GM19455 (cell line): ENCODE results near the gene CASP3.
"Not testable (repeated sequence)": the region's sequence is repeated elsewhere in the genome, so short reads cannot be mapped to it uniquely, and the experiment has no call there.

Experiments
- ATAC-seq: cut with Tn5 transposase; IDR thresholded peaks from one replicate; pipeline ENCODE4 v1.9.1; 2021; ENCODE audit not compliant: unreplicated experiment

The CASP3 gene

DNA sequence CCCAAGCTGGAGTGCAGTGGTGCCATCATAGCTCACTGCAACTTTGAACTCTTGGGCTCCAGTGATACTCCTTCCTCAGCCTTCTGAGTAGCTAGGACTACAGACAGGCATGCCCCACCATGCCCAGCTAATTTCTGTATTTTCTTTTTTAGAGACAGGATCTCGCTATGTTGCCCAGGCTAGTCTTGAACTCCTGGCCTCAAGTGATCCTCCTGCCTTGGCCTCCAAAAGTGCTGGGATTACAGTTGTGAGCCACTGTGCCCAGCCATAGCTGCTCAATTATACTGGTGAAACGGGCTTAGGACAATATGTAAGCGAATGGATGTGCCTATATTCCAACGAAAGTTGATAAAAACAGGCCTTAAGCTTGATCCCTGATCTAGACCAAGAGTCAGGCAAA, 13.1 kb downstream of the CASP3 start:
- no peak for ATAC-seq

DNA sequence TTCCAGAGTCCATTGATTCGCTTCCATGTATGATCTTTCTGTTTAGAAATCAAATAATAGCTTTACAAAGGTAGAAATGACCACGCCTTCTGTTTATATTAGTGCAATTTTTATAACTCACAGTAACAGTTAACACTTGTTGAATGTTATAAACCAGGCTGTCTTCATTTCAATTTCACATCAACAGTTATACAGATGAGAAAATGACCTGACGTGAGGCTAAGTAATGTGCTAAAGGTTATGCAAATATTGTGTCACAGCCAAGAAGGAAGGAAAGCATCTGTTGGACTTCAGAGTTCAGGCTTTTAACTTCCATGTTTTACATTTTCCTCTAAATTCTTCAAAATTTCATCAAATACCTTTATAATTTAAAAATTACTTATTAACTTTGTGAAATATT, 13.9 kb downstream of the CASP3 start:
- ATAC-seq: no peak

DNA sequence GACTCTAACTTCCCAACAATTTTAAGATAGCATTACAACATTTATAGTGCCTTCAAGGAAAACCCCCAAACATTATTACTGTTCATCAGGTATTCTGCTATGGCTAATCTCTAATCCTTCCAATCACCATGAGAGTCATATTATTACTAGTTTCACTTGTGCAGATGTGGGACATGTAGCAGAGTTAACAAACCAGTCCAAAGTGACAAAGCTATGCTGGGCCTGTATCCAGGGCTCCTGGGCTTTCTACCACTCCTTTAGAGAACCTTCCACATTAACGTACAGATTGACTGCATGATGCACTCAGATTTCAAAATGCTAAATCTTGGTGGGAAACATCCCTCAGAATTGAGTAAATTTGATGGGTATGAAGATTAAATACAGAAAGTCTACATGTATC, 16.4 kb downstream of the CASP3 start:
- no peak for ATAC-seq

DNA sequence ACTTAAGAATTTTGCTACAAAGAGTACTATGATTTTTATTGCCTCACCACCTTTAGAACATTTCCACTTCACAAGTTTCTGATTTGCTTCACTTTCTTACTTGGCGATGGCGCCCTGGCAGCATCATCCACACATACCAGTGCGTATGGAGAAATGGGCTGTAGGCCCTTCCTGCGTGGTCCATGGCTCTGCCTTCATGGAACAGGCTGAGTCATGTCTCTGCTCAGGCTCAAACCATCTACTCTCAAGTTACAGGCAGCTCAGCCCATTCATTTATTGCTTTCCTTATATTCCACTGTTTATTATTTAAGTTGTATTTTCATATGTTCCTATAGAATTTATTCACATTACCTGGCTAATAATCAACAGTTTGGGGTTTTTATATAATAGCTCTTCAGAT, 21.1 kb downstream of the CASP3 start:
- no peak for ATAC-seq

DNA sequence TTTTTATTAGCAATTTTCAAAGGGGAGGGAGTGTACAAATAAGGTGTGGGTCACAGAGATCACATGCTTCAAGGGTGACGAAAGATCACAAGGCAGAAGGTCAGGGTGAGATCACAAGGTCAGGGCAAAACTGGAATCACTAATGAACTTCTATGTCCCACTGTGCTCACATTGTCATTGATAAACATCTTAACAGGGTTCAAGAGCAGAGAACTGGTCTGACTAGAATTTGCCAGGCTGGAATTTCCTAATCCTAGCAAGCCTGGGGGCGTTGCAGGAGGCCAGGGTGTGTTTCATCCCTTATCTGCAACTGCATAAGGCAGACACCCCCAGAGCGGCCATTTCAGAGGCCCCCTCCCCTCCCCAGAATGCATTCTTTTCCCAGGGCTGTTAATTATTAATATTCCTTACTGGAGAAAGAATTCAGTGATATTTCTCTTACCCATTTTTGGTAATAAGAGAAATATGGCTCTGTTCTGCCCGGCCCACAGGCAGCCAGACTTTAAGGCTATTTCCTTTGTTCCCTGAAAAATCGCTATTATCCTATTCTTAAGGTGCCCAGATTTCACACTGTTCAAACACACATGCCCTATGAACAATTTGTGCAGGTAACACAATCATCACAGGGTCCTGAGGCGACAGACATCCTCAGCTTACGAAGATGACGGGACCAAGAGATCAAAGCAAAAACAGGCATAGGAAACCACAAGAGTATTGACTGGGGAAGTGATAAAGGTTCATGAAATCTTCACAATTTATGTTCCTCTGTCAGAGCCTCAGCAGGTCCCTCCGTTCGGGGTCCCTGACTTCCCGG, 23.3 kb downstream of the CASP3 start:
- ATAC-seq: not testable (repeated sequence)

DNA sequence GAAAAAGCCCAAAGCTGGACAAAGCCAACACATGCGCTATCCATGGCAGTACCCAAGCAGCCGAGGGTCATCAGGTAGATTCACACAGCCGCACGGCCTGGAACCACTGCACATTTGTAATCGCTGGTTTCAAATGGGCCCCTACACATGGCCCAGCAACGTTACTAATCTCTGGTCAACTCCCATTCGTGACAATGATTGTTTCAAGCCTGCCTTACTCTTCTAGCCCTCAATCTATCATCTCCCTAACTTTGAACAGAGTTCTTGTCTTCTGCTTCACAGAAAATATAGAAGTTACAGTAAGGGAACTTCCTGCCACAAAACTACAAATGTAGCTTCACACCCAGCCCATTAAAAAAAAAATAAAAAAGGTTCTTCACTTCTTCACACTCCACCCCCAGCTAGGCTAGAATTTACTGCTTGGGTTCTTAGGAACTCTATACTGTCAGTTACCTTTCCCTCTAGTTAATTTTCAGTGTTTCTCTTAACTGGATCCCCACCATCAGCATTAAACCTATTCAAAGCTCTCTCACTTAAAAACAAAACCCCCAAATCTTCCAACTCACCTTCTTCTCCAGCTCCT, 24.2 kb downstream of the CASP3 start:
- no peak for ATAC-seq

DNA sequence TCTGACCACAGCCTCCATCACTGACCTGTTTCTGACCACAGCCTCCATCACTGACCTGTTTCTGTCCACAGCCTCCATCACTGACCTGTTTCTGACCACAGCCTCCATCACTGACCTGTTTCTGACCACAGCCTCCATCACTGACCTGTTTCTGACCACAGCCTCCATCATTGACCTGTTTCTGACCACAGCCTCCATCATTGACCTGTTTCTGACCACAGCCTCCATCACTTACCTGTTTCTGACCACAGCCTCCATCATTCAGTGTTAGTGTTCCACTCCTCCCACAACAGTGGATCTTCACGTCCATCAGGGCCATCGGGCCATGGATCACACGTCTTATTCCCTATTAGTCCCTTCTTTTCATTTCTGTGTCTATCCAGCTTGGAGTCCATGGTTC, 24.7 kb downstream of the CASP3 start:
- not testable (repeated sequence) for ATAC-seq

DNA sequence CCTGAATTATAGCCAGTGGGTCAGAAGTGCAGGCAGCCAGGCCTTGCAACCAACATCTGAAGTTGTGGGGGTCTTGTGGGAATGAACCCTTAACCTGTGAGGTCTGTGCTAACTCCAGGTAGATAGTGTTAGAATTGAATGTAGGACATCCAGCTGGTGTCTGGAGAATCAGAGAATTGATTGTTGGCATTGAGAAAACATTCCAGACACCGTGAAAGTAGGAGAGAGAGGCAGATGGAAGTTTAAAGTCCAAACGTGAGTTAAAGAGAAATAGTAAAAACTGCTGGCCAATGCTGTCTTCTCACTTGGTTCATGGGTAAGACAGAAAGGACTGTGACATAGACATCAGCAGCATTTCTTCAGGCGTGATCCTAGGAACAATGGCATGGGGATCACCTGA, 27.7 kb downstream of the CASP3 start:
- ATAC-seq: no peak

DNA sequence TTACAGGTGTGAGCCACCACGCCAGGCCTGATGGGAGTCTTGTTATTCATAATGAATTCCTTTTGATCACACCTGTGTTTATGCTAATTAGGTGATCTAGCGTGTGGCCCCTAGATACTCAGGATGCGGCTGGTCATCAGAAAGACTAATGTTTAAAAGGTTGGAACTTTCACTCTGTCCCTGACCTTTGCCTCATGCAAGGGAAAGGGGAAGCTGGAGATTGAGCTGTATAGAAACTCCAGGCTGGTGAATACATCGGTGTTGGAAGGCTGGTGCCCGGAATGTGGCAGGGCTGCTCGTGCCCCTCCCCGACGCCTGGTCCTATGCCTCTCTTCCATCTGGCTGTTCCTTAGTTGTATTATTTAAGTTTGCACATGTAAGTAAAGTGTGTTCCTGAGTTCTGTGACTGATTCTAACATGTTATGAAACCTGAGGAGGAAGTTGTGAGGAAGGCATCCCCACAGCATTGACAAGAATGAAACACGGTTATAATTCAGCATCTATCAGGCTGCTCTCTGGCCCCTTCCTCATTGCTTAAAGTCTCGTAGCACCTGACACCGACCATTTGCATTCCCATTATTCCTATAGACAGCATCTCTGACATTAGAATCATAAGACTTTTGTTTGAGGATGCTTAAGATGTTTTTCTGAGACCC, 28.9 kb downstream of the CASP3 start:
- no peak for ATAC-seq

DNA sequence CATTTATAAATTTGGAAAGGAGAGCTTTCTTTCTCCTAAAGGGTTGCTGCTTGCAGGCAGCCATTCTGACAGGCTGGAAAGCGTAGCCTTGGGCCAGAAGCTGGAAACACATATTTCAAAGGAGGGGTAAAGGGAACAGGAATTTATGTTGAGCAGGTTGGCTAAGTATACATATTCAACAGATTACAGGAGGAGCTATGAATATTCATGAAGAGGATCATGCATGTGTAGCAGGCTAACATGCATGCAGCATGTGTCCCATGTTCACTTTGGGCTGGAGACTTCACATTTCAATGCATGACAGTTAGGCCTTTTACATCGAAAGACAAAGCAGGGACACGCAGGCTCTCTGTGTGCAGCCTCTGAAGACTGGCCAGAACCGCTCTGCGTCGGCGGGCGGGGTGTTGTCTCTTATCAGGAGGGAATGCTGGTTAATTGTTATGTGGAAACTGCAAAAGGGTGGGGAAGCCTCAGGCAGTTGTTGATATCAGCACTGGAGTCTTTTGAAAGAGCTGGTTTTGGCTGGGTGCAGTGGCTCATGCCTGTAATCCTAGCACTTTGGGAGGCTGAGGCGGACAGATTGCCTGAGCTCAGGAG, 31.5 kb downstream of the CASP3 start:
- no peak for ATAC-seq

DNA sequence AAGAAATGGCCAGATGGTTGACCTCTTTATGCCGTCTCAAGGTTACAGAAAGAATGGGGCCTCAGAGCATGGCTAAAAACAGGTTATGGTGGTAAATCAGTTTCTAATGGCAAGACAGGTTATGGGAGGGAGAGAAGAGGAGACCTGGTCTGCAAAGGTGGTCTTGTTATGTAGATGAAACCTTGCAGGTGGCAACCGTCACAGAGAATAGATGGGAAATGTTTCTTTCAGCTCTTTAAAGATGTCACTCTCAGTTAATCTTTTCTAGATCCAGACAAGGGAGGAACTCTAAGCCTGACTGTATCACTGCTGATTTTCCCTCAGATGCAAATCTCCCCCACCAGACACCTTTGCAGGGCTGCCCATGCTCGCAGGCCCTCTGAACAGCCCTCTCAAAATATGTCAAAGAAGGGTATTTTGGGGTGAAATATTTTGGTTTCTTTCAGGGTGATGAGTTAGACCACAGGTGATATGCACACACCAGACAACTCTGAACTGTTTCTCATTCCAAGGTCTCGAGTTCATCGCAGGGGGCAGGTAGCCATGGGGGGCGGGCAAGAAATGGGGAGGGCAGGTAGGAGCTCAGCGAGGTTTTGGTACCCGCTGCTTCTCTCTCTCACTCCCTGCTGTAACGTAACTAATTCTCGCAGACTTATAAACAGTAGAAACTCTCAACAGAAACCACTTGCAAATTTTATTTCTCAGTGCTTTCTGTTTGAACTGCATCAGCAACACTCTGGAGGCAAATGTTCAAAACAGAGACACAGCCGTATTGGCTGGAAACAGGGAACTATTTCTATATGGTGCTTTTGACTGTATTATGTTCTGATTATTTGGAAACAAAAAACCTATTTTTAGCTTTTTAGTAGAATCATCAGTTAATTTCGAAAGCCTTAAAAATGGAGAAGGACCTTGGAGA, 32.4 kb downstream of the CASP3 start:
- ATAC-seq: peak; percentile 84

DNA sequence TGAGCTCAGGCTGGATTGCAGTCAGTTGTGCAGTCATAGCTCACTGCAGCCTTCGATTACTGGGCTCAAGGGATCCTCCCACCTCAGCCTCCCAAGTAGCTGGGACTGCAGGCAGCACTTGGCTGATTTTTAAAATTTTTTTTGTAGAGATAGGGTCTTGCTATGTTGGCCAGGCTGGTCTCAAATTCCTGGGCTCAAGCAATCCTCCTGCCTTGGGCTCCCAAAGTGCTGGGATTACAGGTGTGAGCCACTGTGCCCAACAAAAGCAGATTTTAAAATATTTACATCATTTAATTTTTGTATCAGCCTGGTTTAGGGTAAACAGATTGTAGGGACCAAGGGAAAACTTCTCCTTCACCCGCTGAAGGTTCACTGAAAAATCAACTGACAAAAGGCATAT, 33.1 kb downstream of the CASP3 start:
- not testable (repeated sequence) for ATAC-seq

DNA sequence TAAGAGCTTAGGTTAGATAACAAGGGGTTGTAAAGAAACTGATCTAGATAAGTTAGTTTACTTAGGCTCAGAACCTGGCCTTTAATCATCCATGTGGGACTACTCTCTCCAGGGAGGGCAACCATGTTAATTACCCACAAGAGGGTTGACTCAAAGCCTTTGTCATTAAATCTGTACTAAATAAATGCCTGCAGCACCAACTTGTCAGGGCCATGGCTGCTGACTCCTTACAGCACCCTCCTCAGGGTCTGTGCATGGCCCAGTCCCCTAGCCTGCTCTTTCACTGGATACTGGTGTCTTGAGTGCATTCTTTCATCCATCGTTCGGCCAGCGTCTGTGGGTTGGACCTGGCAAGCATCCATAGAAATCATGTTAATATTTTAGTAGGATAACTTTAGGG, 34.7 kb downstream of the CASP3 start:
- no peak for ATAC-seq

DNA sequence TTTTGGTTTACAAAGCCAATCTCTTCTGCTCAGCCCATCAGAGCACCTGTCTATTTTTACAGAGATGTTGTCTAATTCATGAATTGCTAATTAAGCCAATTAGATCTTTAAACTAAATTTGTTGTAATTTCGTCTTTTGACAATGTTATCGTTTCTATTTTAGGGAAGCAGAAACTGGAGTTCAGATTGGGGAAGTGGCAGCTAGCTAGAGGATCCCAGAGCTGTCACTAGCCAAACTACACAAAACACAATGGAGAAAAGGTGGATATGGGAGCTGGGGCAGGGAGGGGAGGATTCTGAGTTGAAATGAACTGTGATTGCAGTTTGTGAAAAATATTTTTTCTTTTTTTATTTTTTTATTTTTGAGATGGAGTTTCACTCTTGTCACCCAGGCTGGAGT, 35.8 kb downstream of the CASP3 start:
- no peak for ATAC-seq

DNA sequence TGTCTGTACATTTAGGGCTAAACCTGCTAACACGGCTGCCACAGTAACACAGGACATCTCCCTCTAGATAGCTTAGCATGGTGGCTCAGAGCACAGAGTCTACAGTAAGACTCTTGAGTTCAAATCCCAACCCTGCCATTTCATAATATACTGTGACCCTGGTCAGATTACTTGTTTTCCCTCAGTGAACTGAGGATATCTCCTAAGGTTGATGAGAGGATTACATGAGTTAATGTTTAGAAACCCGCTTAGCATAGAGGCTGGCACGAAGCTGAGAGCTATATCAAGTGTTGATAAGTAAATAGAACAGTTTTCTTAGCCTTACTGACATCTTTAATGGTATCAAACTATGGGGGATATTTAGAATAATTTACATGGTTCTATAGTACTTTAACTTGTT, 37.2 kb downstream of the CASP3 start:
- no peak for ATAC-seq

DNA sequence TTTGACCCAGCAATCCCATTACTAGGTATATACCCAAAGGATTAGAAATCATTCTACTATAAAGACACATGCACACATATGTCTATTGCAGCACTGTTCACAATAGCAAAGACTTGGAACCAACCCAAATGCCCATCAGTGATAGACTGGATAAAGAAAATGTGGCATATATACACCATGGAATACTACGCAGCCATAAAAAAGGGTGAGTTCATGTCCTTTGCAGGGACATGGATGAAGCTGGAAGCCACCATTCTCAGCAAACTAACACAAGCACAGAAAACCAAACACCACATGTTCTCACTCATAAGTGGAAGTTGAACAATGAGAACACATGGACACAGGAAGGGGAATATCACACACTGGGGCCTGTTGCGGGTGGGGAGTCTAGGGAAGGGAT, 41.8 kb downstream of the CASP3 start:
- not testable (repeated sequence) for ATAC-seq

DNA sequence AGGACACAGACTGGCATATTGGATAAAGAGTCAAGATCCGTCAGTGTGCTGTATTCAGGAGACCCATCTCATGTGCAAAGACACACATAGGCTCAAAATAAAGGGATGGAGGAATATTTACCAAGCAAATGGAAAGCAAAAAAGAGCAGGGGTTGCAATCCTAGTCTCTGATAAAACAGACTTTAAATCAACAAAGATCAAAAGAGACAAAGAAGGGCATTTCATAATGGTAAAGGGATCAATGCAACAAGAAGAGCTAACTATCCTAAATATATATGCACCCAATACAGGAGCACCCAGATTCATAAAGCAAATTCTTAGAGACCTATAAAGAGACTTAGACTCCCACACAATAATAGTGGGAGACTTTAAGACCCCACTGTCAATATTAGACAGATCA, 46.4 kb downstream of the CASP3 start:
- ATAC-seq: not testable (repeated sequence)

DNA sequence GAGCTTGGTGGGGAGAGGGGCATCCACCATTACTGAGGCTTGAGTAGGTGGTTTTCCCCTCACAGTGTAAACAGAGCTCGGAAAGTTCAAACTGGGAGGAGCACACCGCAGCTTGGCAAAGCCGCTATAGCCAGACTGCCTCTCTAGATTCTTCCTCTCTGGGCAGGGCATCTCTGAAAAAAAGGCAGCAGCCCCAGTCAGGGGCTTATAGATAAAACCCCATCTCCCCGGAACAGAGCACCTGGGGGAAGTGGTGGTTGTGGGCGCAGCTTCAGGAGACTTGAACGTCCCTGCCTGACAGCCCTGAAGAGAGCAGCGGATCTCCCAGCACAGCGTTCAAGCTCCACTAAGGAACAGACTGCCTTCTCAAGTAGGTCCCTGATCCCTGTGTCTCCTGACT, 48.3 kb downstream of the CASP3 start:
- not testable (repeated sequence) for ATAC-seq

DNA sequence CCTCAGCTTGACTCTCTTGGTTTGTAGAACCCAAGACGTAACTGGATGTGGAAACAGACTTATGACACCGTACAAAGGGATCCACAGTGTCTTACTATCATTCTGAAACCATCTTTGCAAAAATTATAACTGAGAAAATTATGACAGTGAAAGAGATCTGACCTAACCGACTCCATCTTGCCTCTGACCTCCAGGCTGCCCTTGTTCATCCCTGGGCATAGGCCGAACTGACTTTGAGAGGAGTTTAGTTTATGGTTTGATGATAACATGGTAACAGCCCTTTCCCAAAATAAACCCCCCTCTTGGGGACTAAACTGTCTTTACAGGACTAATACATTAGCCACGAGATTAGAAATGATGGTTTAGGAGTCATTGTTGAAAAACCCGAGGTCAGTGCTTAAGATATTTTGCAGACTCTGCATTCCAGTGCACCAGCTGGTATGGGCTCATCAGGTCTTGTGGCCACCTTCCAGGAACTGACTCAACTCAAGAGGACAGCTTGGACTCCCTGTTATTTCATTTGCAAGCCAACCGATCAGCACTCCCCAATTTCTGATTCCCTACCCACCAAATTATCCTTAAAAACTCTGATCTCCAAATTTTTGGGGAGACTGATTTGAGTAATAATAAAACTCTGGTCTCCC, 49.6 kb downstream of the CASP3 start:
- ATAC-seq: no peak

DNA sequence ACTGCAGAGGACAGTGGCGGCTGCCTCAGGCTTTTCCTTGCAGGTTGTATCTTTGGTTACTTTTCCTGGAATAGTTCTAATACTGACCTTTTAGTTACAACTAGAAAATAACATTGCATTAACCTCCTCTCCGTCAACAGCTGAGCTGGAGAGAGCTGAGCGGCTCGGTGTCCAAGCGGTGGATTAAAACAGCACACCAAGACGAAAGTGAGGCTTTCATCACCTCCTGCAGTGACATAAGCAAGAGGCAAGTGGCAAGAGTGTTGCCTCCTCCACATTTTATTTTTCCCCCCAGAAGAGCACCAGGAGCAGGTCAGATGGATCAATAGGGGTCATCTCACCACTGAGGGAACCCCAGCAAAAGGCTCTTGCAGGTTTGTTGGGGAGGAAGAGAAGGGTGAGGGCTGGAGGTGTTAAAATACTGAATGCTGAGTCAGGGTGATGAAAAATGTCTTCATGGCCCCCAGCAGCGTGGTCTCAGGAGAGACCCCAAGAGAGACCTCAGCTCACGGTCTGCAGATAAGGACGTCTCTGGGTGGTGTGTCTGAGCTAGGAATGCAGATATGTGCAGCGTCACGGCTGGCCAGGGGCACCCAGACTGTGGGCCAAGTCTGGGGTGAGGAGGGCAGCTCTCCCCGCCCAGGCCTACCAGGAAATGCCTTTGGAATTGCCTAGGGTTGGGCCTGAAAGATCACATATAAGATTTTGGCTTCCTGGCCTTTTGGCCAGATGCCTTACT, 50.3 kb downstream of the CASP3 start:
- ATAC-seq: no peak
